AG04449 (cell line): ENCODE measurements around the gene SIAH2.

Experiments
- CTCF ChIA-PET: fragments of 350-600 bp; formaldehyde crosslinking; extraction: SDS; loops from one replicate; lab custom pipeline; 2021; ENCODE audit warnings: antibody characterized with exemption; lab: Yijun Ruan, JAX
- POLR2A ChIA-PET: fragments of 400-600, 350-600 bp; formaldehyde crosslinking; extraction: SDS; loops from one replicate; lab custom pipeline; 2020; ENCODE audit warnings: antibody characterized with exemption, inconsistent platforms; lab: Yijun Ruan, JAX
- DNase-seq: peaks from one replicate; pipeline ENCODE4 v3.0.0-alpha.2; 2010; ENCODE audit warnings: low read depth, low spot score
- H3K4me3 ChIP-seq: 2 replicates; pipeline ENCODE4 v1.5.1; 2011; ENCODE audit warnings: low read depth, mild to moderate bottlenecking, control low read depth, low read length
- CTCF ChIP-seq: IDR thresholded peaks from one replicate; pipeline ENCODE4 v1.5.1; 2011; ENCODE audit warnings: mild to moderate bottlenecking, moderate library complexity, low read length, control low read depth, inconsistent platforms; ENCODE audit not compliant: insufficient read depth; ENCODE audit errors: missing control alignments

The SIAH2 gene

GRCh38 chr3:150733373-150733935, 29.5 kb downstream of the SIAH2 start:
- DNase-seq, result no peak
- H3K4me3 ChIP-seq, result no peak overlapping the region
- ChIA-PET CTCF (interaction anchor here (3.6 kb wide), 1 partner anchor 12 kb away, joined by 17 read pairs; no protein-coding TSS in a partner anchor), POLR2A (no interaction called here)
- TF ChIP-seq CTCF, result no peak

GRCh38 chr3:150729682-150730360, 33.1 kb downstream of the SIAH2 start:
- H3K4me3 ChIP-seq, result no peak overlapping the region
- ChIA-PET POLR2A (no interaction called here), CTCF (interaction anchor here (1.6 kb wide), 2 partner anchors 9 to 135 kb away, joined by 11 to 12 read pairs; no protein-coding TSS in a partner anchor)
- no peak for DNase-seq
- TF ChIP-seq CTCF, result no peak

DNA sequence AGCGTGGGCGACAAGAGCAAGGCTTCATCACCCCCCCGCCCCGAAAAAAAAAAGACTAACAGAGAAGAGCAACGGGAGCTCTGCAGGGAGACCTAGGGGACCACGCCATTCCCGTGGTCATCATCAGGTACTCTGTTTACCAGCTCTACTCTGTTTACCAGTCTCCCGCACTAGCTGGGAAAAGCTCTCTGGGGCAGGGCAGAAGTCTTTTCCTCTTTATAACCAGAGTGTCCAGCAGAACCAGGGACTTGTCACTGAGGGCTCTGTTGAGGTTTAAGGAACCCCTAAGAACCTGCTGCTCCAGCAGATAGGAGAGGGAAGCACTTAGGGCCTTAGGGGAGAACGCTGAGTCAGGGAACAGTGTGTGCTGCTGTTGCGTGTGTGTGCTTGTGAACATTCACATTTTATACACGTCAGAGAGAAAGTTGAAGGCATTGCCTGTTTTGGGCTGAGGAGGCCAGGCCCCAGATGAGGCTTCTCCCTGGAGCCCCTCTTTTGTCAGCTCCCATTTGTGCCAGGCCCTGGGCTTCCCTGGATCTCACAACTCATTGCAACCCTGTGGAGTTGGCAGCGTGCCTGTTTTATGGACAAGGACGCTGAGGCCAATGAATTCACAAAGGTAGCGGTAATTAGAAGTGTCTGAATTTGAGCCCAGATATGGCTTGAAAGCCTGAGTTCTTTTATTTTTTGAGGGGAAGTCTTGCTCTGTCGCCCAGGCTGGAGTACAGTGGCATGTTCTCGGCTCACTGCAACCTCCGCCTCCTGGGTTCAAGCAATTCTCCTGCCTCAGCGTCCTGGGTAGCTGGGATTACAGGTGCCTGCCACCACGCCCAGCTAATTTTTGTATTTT, 35.1 kb downstream of the SIAH2 start:
- H3K4me3 ChIP-seq, result no peak overlapping the region
- DNase-seq, result no peak
- CTCF ChIA-PET, result interaction anchor here (0.9 to 1.2 kb wide), 2 partner anchors 10 to 24 kb away, joined by 3 to 4 read pairs; partner anchors contain the start of gene ERICH6
- no peak for TF ChIP-seq CTCF
- POLR2A ChIA-PET, result no interaction called here

- TF ChIP-seq CTCF, result no peak
- POLR2A ChIA-PET, result no interaction called here
Measured at GRCh38 chr3:150725548-150725947, 37.4 kb downstream of the SIAH2 start.

GRCh38 chr3:150723946-150724345, 39.0 kb downstream of the SIAH2 start:
- DNase-seq, result no peak
- no peak for TF ChIP-seq CTCF
- ChIA-PET POLR2A (no interaction called here), CTCF (interaction anchor here (0.6 to 7.7 kb wide), 2 partner anchors 140 to 144 kb away, joined by 3 to 104 read pairs; no protein-coding TSS in a partner anchor)
- no peak overlapping the region for H3K4me3 ChIP-seq

More at GRCh38 chr3:150725548-150725947, 37.4 kb downstream of the SIAH2 start:
- CTCF ChIA-PET, result no interaction called here
- no peak overlapping the region for H3K4me3 ChIP-seq
- DNase-seq, result no peak
